GM19324 (cell line): Measurements from ENCODE around the gene PRR13.
"Not testable (repeated sequence)": the region's sequence is repeated elsewhere in the genome, so short reads cannot be mapped to it uniquely, and the experiment has no call there.

ENCODE experiments used
- ATAC-seq: cut with Tn5 transposase; IDR thresholded peaks from one replicate; pipeline ENCODE4 v1.9.1; 2021; ENCODE audit warnings: mild to moderate bottlenecking, moderate library complexity; ENCODE audit not compliant: unreplicated experiment, low FRiP score

The PRR13 gene

DNA sequence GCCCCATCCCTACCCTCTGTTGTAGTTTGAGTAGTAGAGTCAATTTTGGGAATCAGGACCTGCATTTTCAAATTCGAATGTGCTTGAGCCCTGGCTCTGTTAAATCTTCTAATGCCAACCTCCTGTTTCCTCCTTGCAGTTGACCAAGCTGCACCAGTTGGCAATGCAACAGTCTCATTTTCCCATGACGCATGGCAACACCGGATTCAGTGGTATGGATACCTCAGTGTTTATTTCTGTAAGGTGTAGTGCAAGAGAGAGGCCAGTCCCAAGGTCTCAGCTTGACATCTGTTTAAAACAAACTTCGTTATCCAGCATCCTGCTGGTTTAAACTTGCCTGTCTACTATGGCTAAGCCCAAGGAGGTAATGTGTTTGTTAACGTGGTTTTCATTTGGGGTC lies 25.5 kb downstream of the PRR13 start:
- ATAC-seq: no peak

DNA sequence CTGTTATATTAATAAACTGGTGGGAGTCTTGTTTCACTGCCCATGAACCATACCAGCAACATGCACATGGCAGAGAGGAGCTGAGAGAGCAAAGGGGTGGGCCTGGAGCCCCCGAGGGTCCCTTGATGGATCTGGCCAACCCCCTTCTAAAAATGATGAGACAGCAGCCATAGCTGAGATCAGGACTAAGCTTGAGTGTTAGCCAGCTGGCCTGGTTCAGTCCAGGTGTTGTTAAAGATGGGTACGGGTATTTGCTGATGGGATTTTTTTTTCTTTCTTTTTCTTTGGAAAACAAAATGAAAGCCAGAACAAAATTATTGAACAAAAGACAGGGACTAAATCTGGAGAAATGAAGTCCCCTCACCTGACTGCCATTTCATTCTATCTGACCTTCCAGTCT lies 26.3 kb downstream of the PRR13 start:
- no peak for ATAC-seq

DNA sequence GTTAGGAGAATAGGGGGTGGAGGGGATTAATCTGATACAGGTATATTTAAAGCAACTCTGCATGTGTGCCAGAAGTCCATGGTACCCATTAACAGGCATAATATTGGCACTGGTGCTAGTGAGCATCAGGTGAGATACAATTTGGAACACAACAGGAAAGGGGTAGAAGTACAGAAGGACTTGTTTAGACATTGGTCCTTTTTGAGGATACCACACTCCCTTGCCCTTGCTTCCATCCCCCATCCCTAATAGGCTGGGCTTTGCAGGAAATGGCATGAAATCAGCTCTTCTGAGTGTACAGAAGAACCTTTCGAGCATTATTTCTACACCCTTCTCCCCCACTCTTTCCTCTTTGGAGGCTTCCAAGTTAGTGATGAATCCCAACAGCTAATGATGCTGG lies 26.7 kb downstream of the PRR13 start:
- ATAC-seq: no peak

DNA sequence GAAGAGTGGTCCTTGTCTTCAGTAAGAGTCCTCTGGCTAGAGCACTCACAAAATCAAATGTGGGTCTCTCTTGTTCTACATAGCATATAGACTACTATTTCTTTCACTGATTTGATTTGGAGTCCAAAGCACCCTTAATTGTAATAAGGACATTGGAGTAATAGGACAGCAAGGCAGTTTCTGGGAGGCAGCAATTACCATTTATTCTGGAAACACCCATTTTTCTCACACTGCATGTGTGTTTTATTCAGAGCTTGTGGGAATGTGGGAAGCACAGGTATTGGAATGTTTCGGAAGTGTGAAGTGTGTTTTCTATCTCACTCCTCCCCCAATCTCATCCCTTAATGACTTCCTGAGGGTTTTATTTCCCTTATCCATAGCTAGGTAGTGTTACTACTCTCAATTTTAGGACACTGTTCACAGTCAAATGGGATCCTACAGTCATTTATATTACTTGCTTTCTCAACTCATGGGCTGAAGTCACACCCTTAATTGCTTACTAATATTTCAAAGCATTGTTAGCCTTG lies 30.6 kb downstream of the PRR13 start:
- no peak for ATAC-seq

DNA sequence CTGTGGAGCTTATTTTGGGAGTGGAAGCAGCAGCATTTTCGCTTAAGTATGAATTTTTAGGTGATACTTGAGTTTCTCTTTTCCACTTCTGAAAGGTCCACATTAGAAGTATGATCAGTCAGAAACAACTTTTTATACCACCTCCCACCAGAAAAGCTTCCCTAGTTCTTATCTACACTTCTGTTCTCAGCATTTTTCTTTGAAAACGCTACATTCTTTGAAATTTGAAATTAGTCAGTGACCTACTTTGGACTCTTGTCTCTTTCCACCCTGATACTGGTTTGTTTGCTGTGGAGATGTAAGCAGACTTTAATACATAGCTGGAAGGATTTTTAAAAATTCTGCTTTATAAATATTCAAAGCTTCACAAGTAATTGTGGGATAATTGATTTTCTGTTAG lies 32.5 kb downstream of the PRR13 start:
- ATAC-seq: no peak

DNA sequence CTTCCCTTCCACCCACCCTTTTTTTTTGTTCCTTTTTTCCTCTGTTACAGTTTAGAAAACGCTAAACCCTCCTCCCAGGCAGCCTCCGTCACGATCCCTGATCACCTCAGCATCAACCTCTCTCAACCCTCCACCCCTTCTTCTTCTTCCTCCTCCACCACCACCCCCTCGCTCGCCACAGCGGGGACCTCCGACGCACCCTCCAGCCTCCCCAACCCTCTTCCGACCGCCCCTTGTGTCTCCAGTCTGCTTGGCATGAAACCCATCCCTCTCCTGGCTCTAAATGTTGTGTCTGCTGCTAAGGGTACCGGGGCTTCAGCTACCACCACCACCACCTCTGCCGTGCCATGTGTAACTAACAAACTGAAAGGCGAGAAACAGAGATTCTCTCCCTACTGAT lies 33.3 kb downstream of the PRR13 start:
- ATAC-seq: no peak

DNA sequence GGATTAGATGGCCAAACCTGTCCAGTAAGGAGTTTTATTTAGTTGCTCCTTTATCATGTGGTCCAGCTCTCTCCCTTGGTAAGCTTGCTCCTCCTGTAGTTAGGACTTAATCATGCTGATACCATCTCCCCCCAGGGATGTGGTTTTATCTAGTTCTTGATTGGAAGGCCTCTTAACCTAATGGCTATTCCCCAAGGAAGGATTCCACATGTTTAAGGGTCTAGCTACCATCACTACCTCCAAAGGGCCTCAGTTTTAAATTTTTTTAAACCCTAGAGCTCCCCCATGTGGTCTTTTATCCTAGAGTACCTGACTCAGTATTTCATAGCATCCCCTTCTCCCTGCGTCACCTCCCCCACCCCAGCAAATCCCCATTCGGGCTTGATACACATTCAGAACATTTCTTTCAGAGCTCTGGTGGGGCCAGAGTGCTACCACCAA lies 35.3 kb downstream of the PRR13 start:
- ATAC-seq: no peak

DNA sequence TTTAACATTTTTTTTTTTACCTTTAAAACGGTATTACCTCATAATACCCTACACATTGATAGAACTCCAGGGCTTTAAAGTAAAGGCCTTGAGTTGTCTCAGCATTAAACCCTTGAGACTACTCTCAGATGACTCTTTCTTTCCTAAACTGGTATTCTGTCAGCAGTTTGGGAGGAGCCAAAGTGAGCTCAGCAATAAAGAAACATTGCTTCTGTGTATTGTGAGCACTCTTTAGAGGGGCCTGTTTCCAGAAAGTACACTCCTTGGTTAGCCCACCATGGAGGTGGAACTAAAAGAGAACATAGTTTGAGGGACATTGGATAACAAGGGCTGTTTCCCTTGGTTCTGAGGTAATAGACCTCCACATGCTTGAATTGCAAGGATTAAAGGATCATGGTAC lies 37.3 kb downstream of the PRR13 start:
- ATAC-seq: no peak

DNA sequence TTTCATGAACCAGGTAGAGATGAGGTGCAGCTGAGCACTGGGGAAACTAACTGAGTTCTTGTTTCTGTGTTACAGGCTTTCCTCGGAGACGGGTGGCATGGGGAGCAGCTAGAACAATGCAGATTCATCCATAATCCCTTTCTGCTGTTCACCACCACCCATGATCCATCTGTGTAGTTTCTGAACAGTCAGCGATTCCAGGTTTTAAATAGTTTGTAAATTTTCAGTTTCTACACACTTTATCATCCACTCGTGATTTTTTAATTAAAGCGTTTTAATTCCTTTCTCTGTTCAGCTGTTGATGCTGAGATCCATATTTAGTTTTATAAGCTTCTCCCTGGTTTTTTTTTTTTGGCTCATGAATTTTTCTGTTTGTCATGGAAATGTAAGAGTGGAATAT lies 37.8 kb downstream of the PRR13 start:
- ATAC-seq: no peak

DNA sequence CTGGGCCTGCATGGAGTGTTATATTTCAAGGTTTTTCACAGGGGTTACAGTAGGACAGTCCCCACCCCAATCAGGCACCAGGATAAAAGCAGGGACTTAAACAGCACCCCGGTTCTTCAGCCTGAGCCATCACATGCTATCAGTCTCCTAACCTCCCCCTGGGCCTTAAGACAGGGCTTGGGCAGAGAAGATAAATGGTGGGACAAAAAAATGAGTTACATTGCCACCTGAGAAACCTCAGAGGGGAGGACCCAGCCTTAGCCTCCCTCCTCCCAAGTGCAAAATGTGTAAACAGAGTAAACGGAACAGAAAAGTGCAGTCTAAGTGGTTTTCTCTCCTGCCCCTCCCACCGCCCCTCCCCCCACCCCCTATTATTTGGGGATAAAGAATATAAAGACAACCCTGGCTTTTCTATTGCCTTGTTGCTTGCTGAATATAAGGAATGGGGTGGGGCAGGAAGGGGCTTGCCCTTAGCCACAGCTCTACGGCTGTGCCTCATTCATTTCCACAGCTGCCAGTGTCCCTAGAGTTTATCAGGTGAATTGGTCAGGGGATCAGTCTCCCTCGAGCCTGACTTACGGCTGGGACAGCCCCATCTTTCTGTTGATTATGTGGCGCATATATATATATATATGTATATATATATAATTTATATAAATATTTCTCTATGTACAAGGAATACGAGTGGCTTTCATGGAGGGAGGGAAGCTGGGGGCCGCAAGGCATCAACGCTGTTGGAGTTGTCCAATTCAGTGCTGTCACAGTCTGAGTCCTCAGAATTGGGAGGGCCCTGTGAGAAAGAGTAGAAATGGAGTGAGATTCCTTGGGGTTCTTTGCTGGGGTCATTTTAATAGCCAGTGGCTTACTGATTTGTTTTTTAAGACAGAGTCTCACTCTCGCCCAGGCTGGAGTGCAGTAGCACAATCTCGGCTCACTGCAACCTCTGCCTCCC lies 39.2 kb downstream of the PRR13 start:
- ATAC-seq: no peak

DNA sequence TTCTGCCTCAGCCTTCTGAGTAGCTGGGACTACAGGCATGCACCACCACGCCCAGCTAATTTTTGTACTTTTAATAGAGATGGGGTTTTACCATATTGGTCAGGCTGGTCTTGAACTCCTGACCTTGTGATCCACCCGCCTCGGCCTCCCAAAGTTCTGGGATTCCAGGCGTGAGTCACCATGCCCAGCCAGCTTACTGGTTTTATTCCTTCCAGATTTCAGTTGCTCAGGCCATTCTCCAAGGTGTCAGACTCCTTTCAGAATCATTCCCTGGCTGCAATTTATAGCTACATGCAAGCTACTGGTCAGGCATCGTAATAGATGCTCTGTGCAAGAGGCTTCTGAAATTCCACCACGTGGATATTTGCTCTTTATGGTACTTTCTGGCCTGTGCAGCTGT lies 39.9 kb downstream of the PRR13 start:
- not testable (repeated sequence) for ATAC-seq

DNA sequence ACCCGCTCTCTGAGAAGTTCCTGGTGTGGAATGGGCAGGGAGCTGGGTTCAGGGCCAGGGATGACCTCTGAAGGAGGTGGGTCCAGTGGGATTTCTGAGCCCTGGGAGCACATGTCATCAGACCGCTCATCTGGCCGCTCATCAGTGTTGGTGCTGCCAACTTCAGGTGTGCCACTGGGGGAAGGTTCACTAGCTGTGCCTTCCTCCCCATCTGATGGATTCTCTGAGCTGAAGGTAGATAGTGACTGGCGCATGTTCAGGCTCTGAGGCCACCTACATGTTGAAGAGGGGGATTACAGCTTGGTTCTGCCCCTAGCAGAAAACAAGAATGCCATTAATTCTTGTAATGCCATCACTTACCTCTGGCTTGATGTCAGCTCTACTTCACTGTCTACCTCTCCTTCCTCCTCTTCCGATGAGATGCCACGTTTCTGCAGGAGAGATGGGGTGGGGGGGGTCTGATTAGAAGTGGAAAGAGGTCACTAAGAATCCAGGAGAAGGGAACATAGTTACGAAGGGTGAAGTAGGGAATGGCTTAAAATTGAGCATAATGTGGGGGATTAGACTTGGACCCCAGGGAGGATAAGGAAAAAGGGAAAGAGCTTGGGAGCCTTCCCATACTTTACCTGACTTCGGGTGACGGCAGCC lies 40.5 kb downstream of the PRR13 start:
- ATAC-seq: no peak

DNA sequence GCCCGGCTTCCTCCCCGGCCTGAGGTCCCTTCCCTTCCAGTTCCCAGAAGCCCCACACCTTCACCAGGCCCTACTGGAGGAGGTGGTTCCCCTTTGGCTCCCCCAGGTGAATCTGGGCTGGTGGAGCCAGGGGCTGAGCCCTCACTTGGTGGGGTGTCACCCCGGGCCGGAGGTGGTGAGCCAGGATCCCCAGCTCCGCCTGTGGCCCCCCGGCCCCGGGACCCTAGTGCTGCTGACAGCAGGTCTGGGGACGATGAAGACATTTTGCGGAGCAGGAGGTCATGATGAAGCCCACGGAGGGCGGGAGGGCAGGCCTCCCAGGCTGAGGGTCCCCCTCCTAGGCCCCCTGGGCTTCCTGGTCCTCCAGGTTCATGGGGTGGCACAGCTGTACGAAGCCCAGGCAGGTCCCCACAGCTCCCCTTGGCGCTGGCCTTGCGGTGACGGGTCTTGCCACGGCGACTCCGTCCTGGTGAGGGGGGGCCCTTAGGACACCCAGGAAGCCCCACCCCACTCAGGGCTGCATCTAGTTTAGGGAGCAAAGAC lies 41.2 kb downstream of the PRR13 start:
- no peak for ATAC-seq

DNA sequence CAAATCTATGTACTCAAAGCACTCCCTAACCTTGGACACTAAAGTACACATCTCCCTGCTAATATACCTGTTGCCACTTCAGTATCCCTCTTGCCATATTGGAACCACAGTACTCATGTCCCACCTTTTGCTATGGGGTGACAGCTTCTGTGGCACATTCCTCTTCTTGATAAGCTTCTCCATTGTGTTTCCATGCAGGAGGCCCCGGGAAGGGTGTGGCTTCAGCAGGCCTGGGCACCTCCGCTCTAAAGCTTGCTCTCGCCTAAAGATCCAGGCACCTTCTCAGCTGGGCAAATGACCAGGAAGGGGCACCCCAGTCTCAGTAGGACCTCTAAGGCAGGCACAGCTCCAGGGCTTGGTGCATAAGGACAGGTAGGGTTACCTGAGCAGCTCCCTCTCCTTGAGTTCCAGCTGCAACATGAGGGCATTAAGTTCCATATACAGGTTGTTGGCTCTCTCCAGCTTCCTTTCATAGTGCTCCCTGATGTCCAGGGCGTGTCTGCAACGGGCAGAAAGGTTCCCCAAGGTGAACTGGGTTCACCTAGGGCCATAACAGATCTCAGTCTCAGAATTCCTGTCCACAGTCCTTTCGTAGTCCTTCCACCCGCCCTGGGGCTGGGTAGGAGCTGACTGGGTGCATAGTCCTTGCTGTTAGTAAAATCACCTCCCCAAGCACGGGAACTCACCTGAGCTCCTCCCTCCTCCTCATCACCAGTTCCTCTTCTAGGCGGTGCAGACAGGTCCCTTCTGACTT lies 41.9 kb downstream of the PRR13 start:
- ATAC-seq: no peak

DNA sequence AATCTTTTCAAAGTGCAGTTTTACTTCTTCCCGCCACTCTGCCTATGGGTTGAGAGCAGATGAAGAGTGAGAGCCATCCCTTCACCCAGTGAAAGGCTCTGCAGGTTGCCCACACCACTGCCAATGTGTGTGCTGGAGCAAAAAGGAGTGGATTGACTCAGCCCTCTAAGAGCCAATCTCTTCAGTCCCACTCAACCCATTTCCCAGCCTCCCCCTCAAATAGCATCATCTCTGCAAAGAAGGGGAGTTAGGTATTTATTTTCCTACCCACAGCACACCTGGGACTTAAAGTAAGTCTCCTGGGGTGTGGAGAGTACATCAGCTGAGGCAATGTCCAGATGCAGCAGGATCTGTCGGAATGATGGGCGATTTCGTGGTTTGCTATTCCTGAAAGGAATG lies 42.4 kb downstream of the PRR13 start:
- ATAC-seq: no peak

DNA sequence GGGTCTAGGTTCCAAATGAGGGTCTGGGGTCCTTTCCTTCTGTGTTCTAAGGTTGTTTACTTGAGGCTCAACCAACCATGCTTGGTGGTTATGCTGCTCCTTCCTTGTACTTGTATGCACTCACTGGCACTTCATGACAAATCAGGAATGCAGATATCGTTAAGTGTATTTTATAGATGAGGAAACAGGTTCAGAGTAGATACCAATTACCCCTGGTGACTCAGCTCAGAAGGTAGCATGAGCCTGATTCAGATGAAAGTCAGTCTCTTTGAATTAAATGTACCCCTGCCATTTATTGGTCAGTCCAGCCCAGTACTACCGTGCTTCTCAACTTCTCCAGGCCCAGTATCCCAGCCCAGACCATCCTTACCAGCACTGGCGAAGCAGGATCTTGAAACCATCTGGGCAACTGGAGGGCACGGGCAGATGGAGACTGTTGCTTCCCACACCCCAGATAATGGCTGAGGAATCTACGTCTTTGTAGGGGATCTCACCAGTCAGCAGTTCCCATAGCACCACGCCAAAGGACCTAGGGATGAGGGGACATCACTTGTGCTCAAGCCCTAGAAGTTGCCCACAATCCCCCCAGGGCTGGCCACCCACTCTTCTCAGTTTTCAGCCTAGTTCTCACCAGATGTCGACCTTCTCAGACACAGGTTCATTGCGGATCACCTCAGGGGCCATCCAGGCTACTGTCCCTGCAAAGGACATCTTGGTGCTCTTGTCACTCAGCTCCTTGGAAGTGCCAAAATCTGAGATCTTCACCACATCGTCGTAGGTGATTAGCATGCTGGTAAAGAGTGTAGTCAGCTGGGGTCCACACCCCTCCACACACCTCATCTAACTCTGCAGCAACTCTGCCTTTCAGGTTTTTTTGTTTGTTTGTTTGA lies 43.4 kb downstream of the PRR13 start:
- no peak for ATAC-seq

DNA sequence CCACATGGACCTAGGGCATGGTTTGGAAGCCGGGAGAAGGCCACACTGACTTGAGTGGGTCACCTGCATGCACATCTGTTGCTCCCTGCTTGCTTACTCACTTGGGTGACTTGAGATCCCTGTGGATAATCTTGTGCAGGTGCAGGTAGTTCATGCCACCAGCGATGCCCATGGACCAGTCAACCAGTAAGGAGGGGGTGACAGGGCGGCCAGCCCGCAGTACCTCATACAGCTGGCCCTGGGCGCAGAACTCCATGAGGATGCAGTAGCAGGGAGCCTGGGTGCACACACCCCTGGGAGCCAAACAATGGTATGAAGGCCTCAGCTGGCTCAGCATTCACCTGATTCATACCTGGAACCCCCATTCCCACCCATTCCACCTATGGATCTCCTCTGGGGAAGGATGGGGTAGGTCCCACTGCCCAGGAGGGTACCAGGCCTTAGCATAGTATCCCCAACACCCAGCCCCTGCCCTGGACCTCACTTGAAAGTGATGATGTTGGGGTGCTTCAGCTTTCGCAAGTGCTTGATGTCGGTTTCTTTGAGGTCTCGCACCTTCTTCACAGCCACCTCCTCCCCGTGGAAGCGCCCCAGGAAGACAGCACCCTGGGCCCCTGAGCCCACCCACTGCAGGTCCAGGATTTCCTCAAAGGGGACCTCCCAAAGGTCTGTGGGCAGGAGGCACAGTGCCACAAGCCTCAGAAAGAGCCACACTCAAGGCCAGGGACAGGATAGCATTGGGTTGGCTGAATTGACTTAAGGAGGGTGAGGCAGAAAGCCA lies 44.6 kb downstream of the PRR13 start:
- ATAC-seq: no peak

DNA sequence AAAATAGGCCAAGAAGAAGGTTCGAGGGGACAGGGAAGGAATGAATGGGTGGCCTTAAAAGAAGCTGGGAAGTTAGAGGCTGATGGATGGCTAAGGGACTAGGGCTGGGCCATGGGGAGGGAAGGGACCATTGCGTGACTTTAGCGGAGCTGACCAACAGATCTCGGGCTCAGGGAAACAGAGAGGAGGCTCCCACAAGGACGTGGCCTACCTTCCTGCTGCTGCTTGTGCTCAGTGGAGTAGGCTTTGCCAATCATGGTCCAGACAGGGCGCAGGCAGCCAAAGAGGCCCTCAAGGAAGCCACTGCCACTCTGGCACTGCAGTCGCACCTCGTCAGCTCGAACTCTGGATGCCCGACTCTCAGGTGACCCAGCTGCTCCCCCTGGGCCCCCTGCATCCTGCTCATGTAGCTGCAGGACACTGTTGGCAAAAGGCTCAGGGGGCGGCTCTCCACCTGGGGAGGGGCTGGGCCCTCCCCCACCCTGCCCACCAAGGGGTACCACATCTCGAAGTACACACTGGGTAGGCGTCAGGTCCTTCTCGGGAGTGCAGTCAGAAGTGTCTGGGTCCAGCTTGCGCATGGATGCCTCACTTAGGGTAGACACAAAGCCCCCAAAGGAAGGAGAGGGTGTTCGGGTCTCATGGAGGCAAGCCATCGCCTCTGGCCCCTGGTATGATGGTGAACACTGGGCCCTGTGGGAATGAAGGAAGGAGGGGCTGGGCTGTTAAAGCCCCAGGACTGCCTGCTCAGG lies 45.4 kb downstream of the PRR13 start:
- no peak for ATAC-seq
